Effector memory CD4-positive, alpha-beta T cell (primary cell): ENCODE results near the gene TSG101.

Experiments
- DNase-seq, 3 donors: peaks; one replicate each; pipeline ENCODE4 v3.0.0-alpha.2; 2020
- H3K27ac ChIP-seq: 2 replicates; pipeline ENCODE4 v1.7.0; 2013; ENCODE audit warnings: mild to moderate bottlenecking, low read length, moderate library complexity; ENCODE audit not compliant: insufficient read depth, poor library complexity, severe bottlenecking
- H3K27me3 ChIP-seq: replicated peaks from 2 replicates; pipeline ENCODE4 v1.7.0; 2013; ENCODE audit warnings: mild to moderate bottlenecking, low read length; ENCODE audit not compliant: insufficient read depth, control insufficient read depth, poor library complexity, severe bottlenecking
- H3K36me3 ChIP-seq: 2 replicates; pipeline ENCODE4 v1.7.0; 2013; ENCODE audit warnings: mild to moderate bottlenecking, low read length, moderate library complexity; ENCODE audit not compliant: control insufficient read depth, insufficient read depth
- H3K4me1 ChIP-seq: 2 replicates; pipeline ENCODE4 v1.7.0; 2013; ENCODE audit warnings: low read length, mild to moderate bottlenecking; ENCODE audit not compliant: control insufficient read depth, insufficient read depth, poor library complexity, severe bottlenecking
- H3K4me3 ChIP-seq: 2 replicates; pipeline ENCODE4 v1.7.0; 2013; ENCODE audit warnings: low read length, low read depth, mild to moderate bottlenecking; ENCODE audit not compliant: insufficient read depth, poor library complexity, severe bottlenecking
- H3K9me3 ChIP-seq: 2 replicates; pipeline ENCODE4 v1.7.0; 2013; ENCODE audit warnings: mild to moderate bottlenecking, low read length, moderate library complexity; ENCODE audit not compliant: control insufficient read depth
- total RNA-seq, 3 donors: gene quantifications; one replicate each; lab custom pipeline; 2026; lab: John Stamatoyannopoulos, UW

Gene TSG101
- total RNA-seq: 15.4 to 22.5 (median 21.1) reads per million in 3 donors

DNA sequence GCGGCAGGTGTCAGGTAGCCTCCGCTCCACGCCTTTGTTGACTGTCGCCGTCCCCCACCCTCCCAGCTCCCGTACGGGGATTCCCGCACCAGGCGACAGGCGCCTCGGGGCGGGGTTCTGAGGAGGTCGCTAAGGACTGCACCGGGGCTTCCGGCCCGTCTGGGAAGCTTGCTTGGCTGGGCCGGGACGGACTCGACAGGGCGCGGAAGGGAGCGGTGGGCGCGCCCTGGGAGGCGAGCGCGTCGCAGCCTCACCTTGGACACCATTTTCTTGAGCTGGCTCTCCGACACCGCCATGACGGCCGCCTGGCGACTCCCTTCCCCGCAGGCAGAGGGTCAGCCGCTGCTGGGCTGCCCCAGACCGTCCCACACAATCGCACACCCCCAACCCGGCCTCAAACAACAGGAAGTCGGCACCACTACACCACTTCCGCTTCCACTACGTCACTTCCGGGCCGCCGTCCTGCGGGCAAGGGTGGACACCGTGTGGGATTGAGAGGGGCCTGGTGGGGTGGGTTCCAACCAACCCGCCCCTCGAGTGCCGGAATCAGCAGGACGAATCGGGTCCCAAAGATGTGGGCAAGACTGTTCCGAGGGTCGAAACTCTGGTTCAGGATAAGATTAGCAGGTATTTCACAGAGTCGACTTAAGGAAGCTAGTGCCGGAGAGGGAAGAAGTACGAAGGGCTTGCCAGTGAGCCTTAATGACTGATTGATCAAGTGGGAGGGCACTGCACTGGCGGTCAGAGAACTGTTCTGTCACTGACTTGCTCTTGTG is at the start of gene TSG101:
TSG101 (minus strand) TSS at position 422 of the 776 bp plus-strand sequence; CDS start at position 296, 126 bp downstream.
- DNase-seq: peak; percentile 84 to 91 (median 90)
- H3K27ac ChIP-seq: peak within 1 kb of the TSS; percentile 100
- H3K27me3 ChIP-seq: no peaks in the 10 kb centered on the region
- H3K4me1 ChIP-seq: peaks cover 8% of the 10 kb centered on the region
- peak within 1 kb of the TSS; percentile 83 for H3K4me3 ChIP-seq
- H3K9me3 ChIP-seq: no peaks in the 10 kb centered on the region
- peaks cover 3% of the 10 kb centered on the region for H3K36me3 ChIP-seq

DNA sequence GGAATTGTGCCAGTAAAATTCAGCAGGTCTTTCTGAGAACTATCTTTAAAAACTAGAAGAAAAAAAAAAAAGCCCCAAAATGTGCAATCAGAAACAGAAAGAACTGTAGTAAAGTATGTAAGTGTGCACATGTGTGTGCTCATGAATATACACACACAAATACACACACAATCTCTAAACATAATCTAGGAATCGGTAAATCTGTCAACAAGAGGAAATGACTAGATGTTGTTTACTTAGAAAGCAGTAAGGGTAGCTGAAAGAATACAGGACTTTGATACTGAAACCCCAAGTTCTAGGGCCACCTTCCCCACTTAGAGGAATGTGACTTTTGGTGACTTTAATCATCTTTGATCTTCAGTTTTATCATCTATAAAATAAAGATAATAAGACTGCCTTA is 48.6 kb upstream of the TSG101 start:
- H3K36me3 ChIP-seq: peaks cover 1% of the 10 kb centered on the region
- H3K4me3 ChIP-seq: no peak overlapping the region
- no peak for DNase-seq
- no peak overlapping the region for H3K27ac ChIP-seq
- H3K9me3 ChIP-seq: no peaks in the 10 kb centered on the region
- no peaks in the 10 kb centered on the region for H3K4me1 ChIP-seq
- no peaks in the 10 kb centered on the region for H3K27me3 ChIP-seq

- no peak overlapping the region for H3K4me3 ChIP-seq
- no peak overlapping the region for H3K27ac ChIP-seq
- H3K27me3 ChIP-seq: no peaks in the 10 kb centered on the region
- no peaks in the 10 kb centered on the region for H3K9me3 ChIP-seq
- H3K4me1 ChIP-seq: no peaks in the 10 kb centered on the region
- peaks cover 12% of the 10 kb centered on the region for H3K36me3 ChIP-seq
- DNase-seq: no peak
These were observed 40.3 kb upstream of the TSG101 start for GRCh38 chr11:18567081-18567480.

GRCh38 chr11:18566406-18566805 is 39.7 kb upstream of the TSG101 start:
- H3K9me3 ChIP-seq: no peaks in the 10 kb centered on the region
- peaks cover 12% of the 10 kb centered on the region for H3K36me3 ChIP-seq
- H3K4me3 ChIP-seq: no peak overlapping the region
- H3K27me3 ChIP-seq: no peaks in the 10 kb centered on the region
- DNase-seq: no peak
- H3K27ac ChIP-seq: no peak overlapping the region
- H3K4me1 ChIP-seq: no peaks in the 10 kb centered on the region

GRCh38 chr11:18564149-18564548 is 37.4 kb upstream of the TSG101 start:
- no peaks in the 10 kb centered on the region for H3K36me3 ChIP-seq
- H3K27ac ChIP-seq: no peak overlapping the region
- no peaks in the 10 kb centered on the region for H3K9me3 ChIP-seq
- no peak for DNase-seq
- H3K27me3 ChIP-seq: no peaks in the 10 kb centered on the region
- H3K4me3 ChIP-seq: no peak overlapping the region
- H3K4me1 ChIP-seq: no peaks in the 10 kb centered on the region

GRCh38 chr11:18563090-18563730 is 36.5 kb upstream of the TSG101 start:
- Histone ChIP-seq H3K9me3 (no peaks in the 10 kb centered on the region), H3K27me3 (no peaks in the 10 kb centered on the region), H3K36me3 (no peaks in the 10 kb centered on the region), H3K4me3 (no peak overlapping the region), H3K4me1 (no peaks in the 10 kb centered on the region), H3K27ac (no peak overlapping the region)
- no peak for DNase-seq

DNA sequence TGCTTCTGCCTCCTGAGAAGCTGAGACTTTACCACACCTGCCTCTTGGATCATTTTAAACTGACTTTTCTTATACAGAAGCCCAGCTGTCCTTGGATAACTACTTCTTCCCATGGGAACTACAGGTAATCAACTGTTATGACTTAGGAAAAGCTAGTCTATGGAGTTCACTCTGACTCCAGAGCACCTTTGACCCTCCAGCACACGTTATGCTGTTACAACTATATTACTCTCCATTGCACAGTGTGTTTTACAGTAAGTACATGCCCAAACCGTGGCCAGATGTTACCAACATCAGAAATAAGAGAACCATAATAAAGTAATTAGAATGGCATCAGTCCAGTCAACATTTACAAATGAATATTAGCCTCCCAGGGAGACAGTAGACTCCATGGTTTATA is 21.3 kb upstream of the TSG101 start:
- H3K4me1 ChIP-seq: no peaks in the 10 kb centered on the region
- no peak overlapping the region for H3K4me3 ChIP-seq
- DNase-seq: no peak
- no peak overlapping the region for H3K27ac ChIP-seq
- no peaks in the 10 kb centered on the region for H3K9me3 ChIP-seq
- no peaks in the 10 kb centered on the region for H3K36me3 ChIP-seq
- H3K27me3 ChIP-seq: no peaks in the 10 kb centered on the region

DNA sequence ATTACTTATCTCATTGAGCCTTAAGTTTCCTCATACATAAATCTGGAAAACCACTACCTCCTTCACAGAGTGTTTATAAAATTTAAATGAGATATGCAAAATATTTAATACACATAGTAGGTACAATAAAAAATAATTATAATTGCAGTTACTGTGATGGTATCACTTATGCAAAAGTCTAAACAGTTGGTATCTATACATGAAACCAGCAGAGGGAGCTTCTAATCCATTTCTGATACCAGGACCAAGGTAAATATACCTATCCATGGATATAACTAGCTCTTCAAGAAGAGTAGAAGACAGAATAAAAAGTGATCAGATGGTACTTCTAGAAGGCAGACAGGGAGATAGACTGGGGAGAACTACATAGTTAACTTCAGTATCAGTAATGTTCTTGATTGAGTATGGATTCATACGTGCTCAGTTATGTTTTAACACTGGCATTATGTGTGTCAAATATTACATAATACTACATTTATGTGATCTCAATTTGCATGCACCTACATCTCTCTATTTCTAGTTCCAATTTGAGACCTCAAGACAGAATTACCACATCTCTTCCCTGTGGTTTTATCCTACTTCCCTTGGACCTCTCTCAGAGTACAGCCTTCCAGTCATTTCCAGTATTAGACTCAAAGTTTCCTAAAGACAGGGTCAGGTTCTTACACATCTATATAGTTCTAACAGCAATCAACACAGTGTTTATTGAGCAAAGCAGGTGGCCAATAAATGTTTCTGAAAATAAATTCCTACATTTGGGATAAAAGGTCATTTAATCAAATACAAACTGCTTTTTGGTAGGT is 13.7 kb upstream of the TSG101 start:
- H3K4me1 ChIP-seq: no peaks in the 10 kb centered on the region
- no peaks in the 10 kb centered on the region for H3K9me3 ChIP-seq
- no peak overlapping the region for H3K4me3 ChIP-seq
- no peaks in the 10 kb centered on the region for H3K27me3 ChIP-seq
- no peaks in the 10 kb centered on the region for H3K36me3 ChIP-seq
- DNase-seq: no peak
- H3K27ac ChIP-seq: no peak overlapping the region

DNA sequence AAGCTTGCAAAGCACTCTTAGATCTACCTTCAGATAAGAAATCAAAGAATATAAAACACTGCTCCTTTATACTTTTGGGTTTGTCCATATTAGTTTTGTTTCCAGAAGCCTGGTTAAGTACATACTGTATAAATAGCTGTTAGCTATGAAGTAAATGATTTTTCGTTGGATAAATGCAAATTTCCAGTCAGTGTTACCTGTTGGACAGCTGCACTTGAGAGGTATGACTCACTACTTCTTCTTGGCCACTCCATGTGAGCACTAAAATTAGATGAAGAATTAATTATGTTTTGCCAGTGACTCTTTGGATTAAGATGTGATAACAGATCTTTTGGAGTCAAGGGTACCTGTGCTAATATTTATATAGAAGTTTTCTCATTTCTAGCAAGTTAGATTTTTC is 9.5 kb upstream of the TSG101 start:
- H3K27ac ChIP-seq: no peak overlapping the region
- no peaks in the 10 kb centered on the region for H3K9me3 ChIP-seq
- no peaks in the 10 kb centered on the region for H3K36me3 ChIP-seq
- H3K4me1 ChIP-seq: no peaks in the 10 kb centered on the region
- no peaks in the 10 kb centered on the region for H3K27me3 ChIP-seq
- H3K4me3 ChIP-seq: no peak overlapping the region
- no peak for DNase-seq

GRCh38 chr11:18534245-18534644 is 7.5 kb upstream of the TSG101 start:
- H3K27ac ChIP-seq: no peak overlapping the region
- no peak for DNase-seq
- H3K4me1 ChIP-seq: no peaks in the 10 kb centered on the region
- no peaks in the 10 kb centered on the region for H3K9me3 ChIP-seq
- no peaks in the 10 kb centered on the region for H3K27me3 ChIP-seq
- H3K36me3 ChIP-seq: no peaks in the 10 kb centered on the region
- H3K4me3 ChIP-seq: no peak overlapping the region
